ENCODE data around the gene FIBP.

DNA sequence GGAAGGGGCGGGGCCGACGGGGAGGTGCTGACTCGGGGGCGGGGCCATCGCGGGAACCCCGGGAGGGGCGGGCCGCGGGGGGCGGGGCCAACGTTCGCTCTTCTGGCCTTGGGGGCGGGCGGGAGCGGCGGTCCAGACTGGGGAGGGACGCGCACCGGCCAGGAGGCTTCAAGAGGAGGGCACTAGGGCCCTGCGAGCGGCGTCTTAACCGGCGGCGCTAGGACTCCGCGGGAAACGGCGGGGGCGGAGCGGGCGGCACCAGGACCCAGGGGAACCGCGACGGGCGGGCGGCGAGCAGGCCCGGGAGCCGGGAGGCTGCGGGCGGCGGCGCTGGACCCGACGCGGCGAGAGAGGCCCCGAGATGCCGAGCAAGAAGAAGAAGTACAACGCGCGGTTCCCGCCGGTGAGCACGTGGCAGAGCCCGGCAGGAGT, 30.9 kb upstream of the FIBP start, which contains the start of gene DRAP1:
- TF ChIP-seq FOXA1 (IDR thresholded peaks at IDR 0.05) (no peak), SUZ12 (IDR thresholded peaks at IDR 0.05) (no peak), HDGF (IDR thresholded peaks at IDR 0.05; ENCODE audit: borderline replicate concordance) (no peak), SP1 (IDR thresholded peaks at IDR 0.05) (no peak), NFRKB (IDR thresholded peaks at IDR 0.05) (no peak), FOXK2 (IDR thresholded peaks at IDR 0.05) (no peak), L3MBTL2 (conservative IDR thresholded peaks at IDR 0.05) (no peak), BHLHE40 (IDR thresholded peaks at IDR 0.05; ENCODE audit: borderline replicate concordance) (no peak), TARDBP (IDR thresholded peaks at IDR 0.05) (no peak)

All from HEK293T (cell line).